SK-N-SH (cell line): ENCODE results near the gene OSBPL6. TPM values are rescaled to one million over a fixed set of nuclear protein-coding genes. Genes with fewer than 3 reads are reported as not detected.

Experiments used
- CTCF ChIA-PET: fragments of 300-600, 350-600 bp; formaldehyde crosslinking; extraction: SDS; loops from one replicate; lab custom pipeline; 2021; lab: Yijun Ruan, JAX
- POLR2A ChIA-PET: fragments of 350-600 bp; sonication (Branson Sonifier 250); formaldehyde crosslinking; extraction: SDS; loops from one replicate; lab custom pipeline; 2020; ENCODE audit warnings: antibody characterized with exemption, inconsistent platforms; lab: Yijun Ruan, JAX
- DNase-seq: peaks from one replicate; pipeline ENCODE4 v3.0.0; 2012
- H2AFZ ChIP-seq: fragments of 200-600 bp; sonication (generic); 2 replicates; pipeline ENCODE4 v1.8.1; 2016; ENCODE audit warnings: antibody characterized with exemption, mild to moderate bottlenecking, low read depth
- H3F3A ChIP-seq: fragments of 200-600 bp; sonication (generic); replicated peaks from 2 replicates; pipeline ENCODE3; 2016; ENCODE audit warnings: antibody characterized with exemption, mild to moderate bottlenecking; ENCODE audit not compliant: insufficient read depth
- H3K27ac ChIP-seq, 2 experiments: fragments of 200-500 bp in 1 of 2; fragments of 200-600 bp in 1 of 2; sonication (Bioruptor generic) in 1 of 2; sonication (generic), shearing (Covaris generic) in 1 of 2; 2 replicates each; pipeline versions ENCODE4 v1.5.1 to v1.6.1; 2014 to 2016; ENCODE audit warnings: low read depth in 2 of 2, inconsistent platforms in 1 of 2, low read length in 1 of 2, mild to moderate bottlenecking in 1 of 2, mixed read lengths in 1 of 2
- H3K27me3 ChIP-seq: fragments of 200-600 bp; sonication (generic), shearing (Covaris generic); 2 replicates; pipeline ENCODE4 v1.6.1; 2016; ENCODE audit warnings: mixed run types; ENCODE audit not compliant: insufficient read depth
- H3K36me3 ChIP-seq, 2 experiments: fragments of 200-500 bp in 1 of 2; fragments of 200-600 bp in 1 of 2; sonication (Bioruptor generic) in 1 of 2; sonication (generic) in 1 of 2; replicated peaks in 1 of 2; 2 replicates each; pipeline versions ENCODE3 to v1.5.1; 2014 to 2016; ENCODE audit warnings: low read length in 1 of 2, mild to moderate bottlenecking in 1 of 2; ENCODE audit not compliant: insufficient read depth in 2 of 2, control insufficient read depth in 1 of 2
- H3K4me1 ChIP-seq, 2 experiments: fragments of 200-500 bp in 1 of 2; fragments of 200-600 bp in 1 of 2; sonication (Bioruptor generic) in 1 of 2; sonication (generic), shearing (Covaris generic) in 1 of 2; 2 replicates each; pipeline versions ENCODE4 v1.5.1 to v1.6.1; 2014 to 2016; ENCODE audit warnings: low read depth in 1 of 2, low read length in 1 of 2, mixed run types in 1 of 2; ENCODE audit not compliant: insufficient read depth in 2 of 2, control insufficient read depth in 1 of 2
- H3K4me2 ChIP-seq: fragments of 200-600 bp; sonication (generic), shearing (Covaris generic); 2 replicates; pipeline ENCODE4 v1.6.1; 2017; ENCODE audit warnings: mixed run types
- H3K4me3 ChIP-seq, 2 experiments: fragments of 200-500 bp in 1 of 2; fragments of 200-600 bp in 1 of 2; sonication (Bioruptor generic) in 1 of 2; sonication (generic), shearing (Covaris generic) in 1 of 2; 2 replicates each; pipeline versions ENCODE4 v1.5.1 to v1.8.1; 2014 to 2016; ENCODE audit warnings: low read depth in 2 of 2, inconsistent platforms in 1 of 2, low read length in 1 of 2, mild to moderate bottlenecking in 1 of 2, mixed read lengths in 1 of 2, moderate library complexity in 1 of 2
- H3K79me2 ChIP-seq: fragments of 200-600 bp; sonication (generic); 2 replicates; pipeline ENCODE4 v1.8.1; 2017; ENCODE audit warnings: mild to moderate bottlenecking; ENCODE audit not compliant: insufficient read depth
- H3K9ac ChIP-seq: fragments of 200-600 bp; sonication (generic); 2 replicates; pipeline ENCODE4 v1.6.1; 2017; ENCODE audit warnings: mixed run types
- H3K9me2 ChIP-seq: fragments of 200-600 bp; sonication (generic); 2 replicates; pipeline ENCODE4 v1.6.1; 2017; ENCODE audit warnings: mixed run types
- H3K9me3 ChIP-seq: fragments of 200-600 bp; sonication (generic); 2 replicates; pipeline ENCODE4 v1.6.1; 2017; ENCODE audit warnings: mixed run types, mild to moderate bottlenecking, moderate library complexity
- H4K20me1 ChIP-seq: fragments of 200-600 bp; sonication (generic); 2 replicates; pipeline ENCODE4 v1.6.1; 2017; ENCODE audit warnings: mild to moderate bottlenecking, mixed run types; ENCODE audit not compliant: insufficient read depth
- CTCF ChIP-seq: fragments of 200-600 bp; sonication (generic); IDR thresholded peaks from 2 replicates; pipeline ENCODE4 v1.6.1; 2017; ENCODE audit warnings: antibody characterized with exemption, mild to moderate bottlenecking, moderate library complexity
- ELF1 ChIP-seq: IDR thresholded peaks from 2 replicates; pipeline ENCODE4 v1.4.0; 2012
- EZH2phosphoT487 ChIP-seq: fragments of 200-600 bp; sonication (generic); IDR thresholded peaks from 2 replicates; pipeline ENCODE4 v1.6.1; 2017; ENCODE audit warnings: low read depth, mixed run types, mild to moderate bottlenecking, antibody characterized with exemption, moderate library complexity, borderline replicate concordance
- FOSL2 ChIP-seq: IDR thresholded peaks from 2 replicates; pipeline ENCODE4 v1.4.0; 2012; ENCODE audit warnings: low read depth, mild to moderate bottlenecking, moderate library complexity, borderline replicate concordance
- FOXJ3 ChIP-seq: sonication (generic); formaldehyde crosslinking; IDR thresholded peaks from 2 replicates; pipeline ENCODE4 v1.5.1; 2020; ENCODE audit warnings: mild to moderate bottlenecking, missing genetic modification reagents
- GABPA ChIP-seq: IDR thresholded peaks from 2 replicates; pipeline ENCODE4 v1.4.0; 2012; ENCODE audit warnings: low read depth, mild to moderate bottlenecking
- MAX ChIP-seq: IDR thresholded peaks from 2 replicates; pipeline ENCODE4 v1.4.0; 2012; ENCODE audit warnings: low read depth
- MEF2A ChIP-seq: IDR thresholded peaks from 2 replicates; pipeline ENCODE4 v1.4.0; 2012; ENCODE audit warnings: low read depth, borderline replicate concordance
- NRF1 ChIP-seq: IDR thresholded peaks from 2 replicates; pipeline ENCODE4 v1.6.1; 2012; ENCODE audit warnings: low read depth, mild to moderate bottlenecking, low read length
- POLR2AphosphoS5 ChIP-seq: IDR thresholded peaks from 2 replicates; pipeline ENCODE4 v1.6.1; 2012; ENCODE audit warnings: low read depth, low read length
- RAD21 ChIP-seq: IDR thresholded peaks from 2 replicates; pipeline ENCODE4 v1.6.1; 2012; ENCODE audit warnings: mild to moderate bottlenecking, low read length
- RCOR1 ChIP-seq: fragments of 150-350 bp; IDR thresholded peaks from 2 replicates; pipeline ENCODE4 v1.6.1; 2017; ENCODE audit warnings: antibody characterized with exemption, low read length
- RFX5 ChIP-seq: IDR thresholded peaks from 2 replicates; pipeline ENCODE4 v1.6.1; 2012; ENCODE audit warnings: mild to moderate bottlenecking, improper control_type of control experiment, low read length
- SIN3A ChIP-seq: IDR thresholded peaks from 2 replicates; pipeline ENCODE4 v1.6.1; 2012; ENCODE audit warnings: low read depth, mild to moderate bottlenecking, low read length, moderate library complexity, borderline replicate concordance
- SMC3 ChIP-seq: IDR thresholded peaks from 2 replicates; pipeline ENCODE4 v1.6.1; 2012; ENCODE audit warnings: low read depth, low read length, improper control_type of control experiment
- TEAD4 ChIP-seq: IDR thresholded peaks from 2 replicates; pipeline ENCODE4 v1.4.0; 2012; ENCODE audit warnings: mild to moderate bottlenecking, borderline replicate concordance; ENCODE audit not compliant: insufficient read depth
- USF2 ChIP-seq: fragments of 150-350 bp; IDR thresholded peaks from 2 replicates; pipeline ENCODE4 v1.6.1; 2017; ENCODE audit warnings: antibody characterized with exemption, low read length, low read depth, borderline replicate concordance
- WGBS: methylation state at CpG from one replicate; pipeline ENCODE4 v1.1.6; 2017; ENCODE audit warnings: low lambda C conversion rate; 5-methylcytosine and 5-hydroxymethylcytosine counted together
- polyA plus RNA-seq, 3 experiments: library from polyadenylated mRNA; depleted of rRNA; stranded (reverse); fragments of >200 nt; gene quantifications; 2 replicates each; pipeline ENCODE4 v1.2.3, GENCODE V29; 2012
- TF ChIP-seq, protein P1 (sequence below): fragments of 150-350 bp; IDR thresholded peaks from 2 replicates; pipeline ENCODE4 v1.6.1; 2016; ENCODE audit warnings: mild to moderate bottlenecking, low read depth, low read length
- TF ChIP-seq, protein P2 (sequence below): IDR thresholded peaks from 2 replicates; pipeline ENCODE4 v1.4.0; 2012; ENCODE audit warnings: low read depth, borderline replicate concordance
- TF ChIP-seq, protein P3 (sequence below): IDR thresholded peaks from 2 replicates; pipeline ENCODE4 v1.6.1; 2012; ENCODE audit warnings: mild to moderate bottlenecking, low read depth, low read length, moderate library complexity

The OSBPL6 gene
- polyA plus RNA-seq, 1 of the 3 experiments (the other 2 are of a cell fraction) = 2.7 TPM

- TF ChIP-seq, protein P1, sequence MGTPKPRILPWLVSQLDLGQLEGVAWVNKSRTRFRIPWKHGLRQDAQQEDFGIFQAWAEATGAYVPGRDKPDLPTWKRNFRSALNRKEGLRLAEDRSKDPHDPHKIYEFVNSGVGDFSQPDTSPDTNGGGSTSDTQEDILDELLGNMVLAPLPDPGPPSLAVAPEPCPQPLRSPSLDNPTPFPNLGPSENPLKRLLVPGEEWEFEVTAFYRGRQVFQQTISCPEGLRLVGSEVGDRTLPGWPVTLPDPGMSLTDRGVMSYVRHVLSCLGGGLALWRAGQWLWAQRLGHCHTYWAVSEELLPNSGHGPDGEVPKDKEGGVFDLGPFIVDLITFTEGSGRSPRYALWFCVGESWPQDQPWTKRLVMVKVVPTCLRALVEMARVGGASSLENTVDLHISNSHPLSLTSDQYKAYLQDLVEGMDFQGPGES = no peak
- no peak for TF ChIP-seq MEF2A
- no peak for TF ChIP-seq ELF1
- no peak for TF ChIP-seq POLR2AphosphoS5
- TF ChIP-seq TEAD4 = no peak
- no peak for TF ChIP-seq RCOR1
- TF ChIP-seq FOXJ3 (CRISPR knock-in tag) = no peak
Measured at GRCh38 chr2:178395941-178396570, 201.7 kb downstream of the OSBPL6 start (continued).

DNA sequence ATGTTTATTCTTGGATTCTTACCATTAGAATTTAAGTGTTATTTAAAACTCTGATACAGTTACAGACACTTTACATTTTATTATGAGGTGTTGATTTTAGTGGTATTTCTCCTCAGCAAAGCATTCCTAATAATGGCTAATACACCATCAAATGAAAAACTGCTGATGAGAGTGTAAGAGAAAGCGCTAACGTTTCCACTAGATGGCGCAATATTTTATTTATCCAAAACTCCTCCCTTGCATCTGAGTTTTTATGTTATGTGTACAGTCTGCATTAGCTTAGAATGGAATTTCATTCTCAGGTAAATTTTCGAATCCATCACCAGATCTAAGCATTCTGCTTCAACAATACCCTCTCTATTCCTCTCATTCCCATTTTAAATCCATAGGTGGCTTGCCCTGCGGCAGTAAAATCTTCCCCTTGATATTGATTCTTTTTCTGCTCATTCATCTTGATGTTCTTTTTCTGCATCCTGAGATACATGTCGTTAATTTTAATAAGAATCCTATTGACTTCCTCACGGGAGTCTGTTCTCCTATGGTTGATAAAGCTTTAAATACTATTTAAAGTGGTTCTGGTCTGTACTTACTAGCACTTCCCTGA is 202.8 kb downstream of the OSBPL6 start:
- no peaks in the 10 kb centered on the region for H3K9me2 ChIP-seq
- no peak overlapping the region for H3K4me3 ChIP-seq
- no peaks in the 10 kb centered on the region for H3K9me3 ChIP-seq
- no peaks in the 10 kb centered on the region for H3K27me3 ChIP-seq
- no peaks in the 10 kb centered on the region for H4K20me1 ChIP-seq
- peak; percentile 44 for DNase-seq
- H3K4me1 ChIP-seq = peaks cover 0 to 3% of the 10 kb centered on the region in 2 experiments; a peak in 1 of 4 replicates
- H3K27ac ChIP-seq = no peak overlapping the region
- peaks cover 3% of the 10 kb centered on the region for H3F3A ChIP-seq
- WGBS = 17% methylated on average over 7 of the region's 7 CpGs
- H2AFZ ChIP-seq = 0 out of 2 replicates have a peak overlapping the region, but pooled peaks have one; percentile 29
- H3K36me3 ChIP-seq = no peaks in the 10 kb centered on the region
- H3K9ac ChIP-seq = no peak overlapping the region
- ChIA-PET CTCF (interaction anchor here (0.6 to 14.9 kb wide), 16 partner anchors 8 to 597 kb away, joined by 3 to 199 read pairs (median 3); partner anchors contain the start of gene RBM45), POLR2A (no interaction called here)
- no peak for TF ChIP-seq USF2
- peak; percentile 55 for TF ChIP-seq SMC3
- TF ChIP-seq, protein P2, sequence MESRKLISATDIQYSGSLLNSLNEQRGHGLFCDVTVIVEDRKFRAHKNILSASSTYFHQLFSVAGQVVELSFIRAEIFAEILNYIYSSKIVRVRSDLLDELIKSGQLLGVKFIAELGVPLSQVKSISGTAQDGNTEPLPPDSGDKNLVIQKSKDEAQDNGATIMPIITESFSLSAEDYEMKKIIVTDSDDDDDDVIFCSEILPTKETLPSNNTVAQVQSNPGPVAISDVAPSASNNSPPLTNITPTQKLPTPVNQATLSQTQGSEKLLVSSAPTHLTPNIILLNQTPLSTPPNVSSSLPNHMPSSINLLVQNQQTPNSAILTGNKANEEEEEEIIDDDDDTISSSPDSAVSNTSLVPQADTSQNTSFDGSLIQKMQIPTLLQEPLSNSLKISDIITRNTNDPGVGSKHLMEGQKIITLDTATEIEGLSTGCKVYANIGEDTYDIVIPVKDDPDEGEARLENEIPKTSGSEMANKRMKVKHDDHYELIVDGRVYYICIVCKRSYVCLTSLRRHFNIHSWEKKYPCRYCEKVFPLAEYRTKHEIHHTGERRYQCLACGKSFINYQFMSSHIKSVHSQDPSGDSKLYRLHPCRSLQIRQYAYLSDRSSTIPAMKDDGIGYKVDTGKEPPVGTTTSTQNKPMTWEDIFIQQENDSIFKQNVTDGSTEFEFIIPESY = no peak
- no peak for TF ChIP-seq TEAD4
- no peak for TF ChIP-seq MAX
- TF ChIP-seq EZH2phosphoT487 = no peak
- TF ChIP-seq, protein P3, sequence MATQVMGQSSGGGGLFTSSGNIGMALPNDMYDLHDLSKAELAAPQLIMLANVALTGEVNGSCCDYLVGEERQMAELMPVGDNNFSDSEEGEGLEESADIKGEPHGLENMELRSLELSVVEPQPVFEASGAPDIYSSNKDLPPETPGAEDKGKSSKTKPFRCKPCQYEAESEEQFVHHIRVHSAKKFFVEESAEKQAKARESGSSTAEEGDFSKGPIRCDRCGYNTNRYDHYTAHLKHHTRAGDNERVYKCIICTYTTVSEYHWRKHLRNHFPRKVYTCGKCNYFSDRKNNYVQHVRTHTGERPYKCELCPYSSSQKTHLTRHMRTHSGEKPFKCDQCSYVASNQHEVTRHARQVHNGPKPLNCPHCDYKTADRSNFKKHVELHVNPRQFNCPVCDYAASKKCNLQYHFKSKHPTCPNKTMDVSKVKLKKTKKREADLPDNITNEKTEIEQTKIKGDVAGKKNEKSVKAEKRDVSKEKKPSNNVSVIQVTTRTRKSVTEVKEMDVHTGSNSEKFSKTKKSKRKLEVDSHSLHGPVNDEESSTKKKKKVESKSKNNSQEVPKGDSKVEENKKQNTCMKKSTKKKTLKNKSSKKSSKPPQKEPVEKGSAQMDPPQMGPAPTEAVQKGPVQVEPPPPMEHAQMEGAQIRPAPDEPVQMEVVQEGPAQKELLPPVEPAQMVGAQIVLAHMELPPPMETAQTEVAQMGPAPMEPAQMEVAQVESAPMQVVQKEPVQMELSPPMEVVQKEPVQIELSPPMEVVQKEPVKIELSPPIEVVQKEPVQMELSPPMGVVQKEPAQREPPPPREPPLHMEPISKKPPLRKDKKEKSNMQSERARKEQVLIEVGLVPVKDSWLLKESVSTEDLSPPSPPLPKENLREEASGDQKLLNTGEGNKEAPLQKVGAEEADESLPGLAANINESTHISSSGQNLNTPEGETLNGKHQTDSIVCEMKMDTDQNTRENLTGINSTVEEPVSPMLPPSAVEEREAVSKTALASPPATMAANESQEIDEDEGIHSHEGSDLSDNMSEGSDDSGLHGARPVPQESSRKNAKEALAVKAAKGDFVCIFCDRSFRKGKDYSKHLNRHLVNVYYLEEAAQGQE = no peak
- TF ChIP-seq FOSL2 = no peak
- TF ChIP-seq RFX5 = no peak
- TF ChIP-seq RAD21 = peak; percentile 64
- TF ChIP-seq CTCF = peak; percentile 78
- TF ChIP-seq NRF1 = no peak
- no peak for TF ChIP-seq RCOR1
- no peak for TF ChIP-seq SIN3A
- TF ChIP-seq GABPA = no peak
- H3K79me2 ChIP-seq = no peaks in the 10 kb centered on the region
- no peak overlapping the region for H3K4me2 ChIP-seq
